GM19324 (cell line): ENCODE data around the gene SLC30A5.
"Not testable (repeated sequence)": the region's sequence is repeated elsewhere in the genome, so short reads cannot be mapped to it uniquely, and the experiment has no call there.

ENCODE experiments used
- ATAC-seq: cut with Tn5 transposase; IDR thresholded peaks from one replicate; pipeline ENCODE4 v1.9.1; 2021; ENCODE audit warnings: mild to moderate bottlenecking, moderate library complexity; ENCODE audit not compliant: unreplicated experiment, low FRiP score

The SLC30A5 gene

GRCh38 chr5:69093771-69094482, at the start of gene SLC30A5:
Gene SLC30A5 (plus strand): TSS chr5:69094014. CDS start chr5:69094256, 242 bp downstream.
- peak; percentile 99 for ATAC-seq

GRCh38 chr5:69045213-69045612, 48.6 kb upstream of the SLC30A5 start:
- ATAC-seq: not testable (repeated sequence)

- ATAC-seq: no peak
Measured at GRCh38 chr5:69046375-69046957, 47.3 kb upstream of the SLC30A5 start.

- no peak for ATAC-seq
Measured at GRCh38 chr5:69048230-69048629, 45.6 kb upstream of the SLC30A5 start.

- ATAC-seq: no peak
Measured at GRCh38 chr5:69049151-69049550, 44.7 kb upstream of the SLC30A5 start.

GRCh38 chr5:69049796-69050195, 44.0 kb upstream of the SLC30A5 start:
- ATAC-seq: no peak

GRCh38 chr5:69050214-69050613, 43.6 kb upstream of the SLC30A5 start:
- ATAC-seq: no peak

GRCh38 chr5:69052181-69052580, 41.6 kb upstream of the SLC30A5 start:
- no peak for ATAC-seq

- no peak for ATAC-seq
Measured at GRCh38 chr5:69074664-69075521, 18.9 kb upstream of the SLC30A5 start.

GRCh38 chr5:69075522-69076179, 18.2 kb upstream of the SLC30A5 start:
- no peak for ATAC-seq

GRCh38 chr5:69078921-69079540, 14.8 kb upstream of the SLC30A5 start:
- no peak for ATAC-seq

GRCh38 chr5:69079556-69079955, 14.3 kb upstream of the SLC30A5 start:
- ATAC-seq: no peak

GRCh38 chr5:69083412-69083811, 10.4 kb upstream of the SLC30A5 start:
- no peak for ATAC-seq

GRCh38 chr5:69084195-69084594, 9.6 kb upstream of the SLC30A5 start:
- ATAC-seq: no peak

GRCh38 chr5:69084903-69085302, 8.9 kb upstream of the SLC30A5 start:
- ATAC-seq: no peak

GRCh38 chr5:69086206-69086605, 7.6 kb upstream of the SLC30A5 start:
- no peak for ATAC-seq

GRCh38 chr5:69088006-69088405, 5.8 kb upstream of the SLC30A5 start:
- ATAC-seq: not testable (repeated sequence)

- ATAC-seq: no peak
Measured at GRCh38 chr5:69090158-69090557, 3.7 kb upstream of the SLC30A5 start.

GRCh38 chr5:69091771-69092170, 2.0 kb upstream of the SLC30A5 start:
- no peak for ATAC-seq

GRCh38 chr5:69092969-69093368, 845 bp upstream of the SLC30A5 start:
- ATAC-seq: no peak
